NCI-H1694 (cell line): ENCODE data around the gene CCDC60.

Experiments
- DNase-seq: peaks from one replicate; lab custom pipeline; 2025; lab: John Stamatoyannopoulos, UW

The CCDC60 gene

DNA sequence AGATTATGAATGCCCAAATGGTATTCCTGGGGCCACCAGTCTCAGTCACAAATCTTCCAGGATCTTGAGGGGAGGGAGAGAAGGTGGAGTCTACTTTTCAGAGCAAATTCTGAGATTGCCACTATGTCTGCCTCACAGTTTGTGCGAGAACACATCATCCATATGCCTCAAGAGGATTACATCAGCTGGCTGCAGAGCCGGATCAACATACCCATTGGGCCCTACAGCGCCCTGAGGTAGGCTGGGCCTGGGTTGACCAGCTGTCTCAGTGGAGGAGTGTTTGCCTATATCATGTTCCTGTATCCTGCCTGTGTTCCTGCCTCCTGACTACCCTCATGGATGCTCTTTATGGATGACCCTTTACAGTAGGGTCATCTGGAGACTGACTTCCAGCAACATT, 205.9 kb downstream of the CCDC60 start:
- no peak for DNase-seq

DNA sequence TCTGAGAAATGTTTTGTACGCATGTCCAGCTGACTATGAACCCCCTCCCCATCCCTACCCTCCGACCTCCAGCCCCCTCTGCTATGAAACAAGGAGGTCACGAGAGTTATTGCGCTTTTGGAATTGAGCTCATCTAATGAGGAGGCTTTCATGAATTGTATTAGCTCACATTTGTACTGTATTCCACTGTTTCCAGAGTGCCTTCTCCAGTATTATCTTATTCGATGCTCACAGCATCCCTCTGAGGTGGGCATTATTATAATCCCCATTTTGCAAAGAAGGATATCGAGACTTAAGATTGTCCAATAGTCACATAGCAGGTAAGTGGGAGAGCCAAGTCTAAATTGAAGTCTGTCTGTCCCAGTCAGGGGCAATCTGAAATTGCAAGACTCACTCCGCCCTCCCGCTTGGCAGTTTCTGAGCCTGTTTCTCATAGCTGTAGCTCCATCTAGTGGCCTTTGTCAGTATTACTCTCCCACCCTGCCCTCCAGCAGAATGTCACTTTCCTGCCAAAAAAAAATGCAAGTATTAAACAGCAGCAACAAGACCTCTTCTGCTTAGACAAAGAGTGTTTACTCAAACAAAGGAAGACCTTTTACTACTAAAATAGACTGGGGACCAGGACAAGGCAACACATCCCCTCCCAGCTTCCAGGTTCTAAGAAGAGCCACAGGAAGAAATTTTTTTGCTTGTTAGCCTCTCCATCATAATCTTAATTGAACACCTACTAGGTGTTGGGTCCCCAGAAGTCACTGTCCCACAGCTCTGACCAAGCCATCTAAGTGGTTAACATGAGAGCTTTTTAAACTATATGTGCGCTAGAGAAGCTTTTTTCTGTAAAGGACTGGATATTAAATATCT, 210.5 kb downstream of the CCDC60 start:
- DNase-seq = peak; percentile 74

DNA sequence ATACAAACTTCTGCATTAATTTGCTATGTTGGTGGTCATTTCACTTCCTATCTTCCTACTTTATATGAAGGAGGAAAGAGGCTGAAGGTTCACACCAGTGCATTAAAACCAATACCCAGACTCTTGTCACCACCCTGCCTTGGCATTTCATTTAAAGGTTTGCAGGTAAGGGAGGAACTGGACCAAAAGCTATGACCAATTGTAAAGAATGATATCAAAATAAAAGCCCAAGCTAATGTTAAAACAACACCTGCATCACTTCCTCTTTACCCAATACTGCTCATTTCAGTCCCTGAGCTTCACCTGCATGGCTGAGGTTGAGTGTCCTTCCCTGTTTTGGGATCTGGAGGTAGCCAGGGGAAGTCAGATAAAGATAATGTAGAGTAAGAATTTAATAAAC, 211.8 kb downstream of the CCDC60 start:
- no peak for DNase-seq

DNA sequence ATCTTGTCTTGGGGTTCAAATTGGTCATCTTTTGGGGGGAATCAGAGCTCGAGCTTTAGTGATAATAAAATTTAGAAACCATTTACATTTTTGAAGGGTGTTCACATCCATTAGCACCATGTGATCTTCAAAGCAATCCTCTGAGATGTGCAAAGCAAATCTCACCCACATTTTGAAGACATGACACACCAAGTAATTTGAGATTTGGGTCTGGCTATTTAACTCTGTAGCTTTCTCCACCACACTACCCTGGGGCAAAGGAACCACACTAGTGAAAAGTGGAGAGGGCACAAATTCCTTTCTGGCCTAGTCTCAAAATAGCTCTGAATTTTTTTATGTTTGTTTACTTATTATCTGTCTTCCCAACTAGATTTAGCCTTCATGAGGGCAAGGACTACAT, 212.5 kb downstream of the CCDC60 start:
- DNase-seq = no peak

DNA sequence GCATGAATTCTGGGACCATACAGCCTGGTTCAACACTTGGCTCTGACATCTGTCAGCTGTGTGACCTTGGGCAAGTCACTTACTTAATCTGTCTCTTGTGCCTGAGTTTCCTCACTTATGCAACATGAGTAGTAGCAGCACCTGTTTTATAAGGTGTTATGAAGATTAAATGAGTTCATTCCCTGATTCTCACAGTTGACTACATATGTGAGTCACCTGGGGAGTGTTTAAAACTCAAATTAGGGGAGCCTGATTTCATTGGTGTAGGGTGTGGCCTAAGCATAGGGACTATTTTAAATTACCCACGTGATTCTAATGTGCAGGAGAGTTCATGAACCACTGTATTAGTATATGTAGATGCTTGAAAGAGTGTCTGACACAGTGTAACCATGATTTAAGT, 222.3 kb downstream of the CCDC60 start:
- no peak for DNase-seq

DNA sequence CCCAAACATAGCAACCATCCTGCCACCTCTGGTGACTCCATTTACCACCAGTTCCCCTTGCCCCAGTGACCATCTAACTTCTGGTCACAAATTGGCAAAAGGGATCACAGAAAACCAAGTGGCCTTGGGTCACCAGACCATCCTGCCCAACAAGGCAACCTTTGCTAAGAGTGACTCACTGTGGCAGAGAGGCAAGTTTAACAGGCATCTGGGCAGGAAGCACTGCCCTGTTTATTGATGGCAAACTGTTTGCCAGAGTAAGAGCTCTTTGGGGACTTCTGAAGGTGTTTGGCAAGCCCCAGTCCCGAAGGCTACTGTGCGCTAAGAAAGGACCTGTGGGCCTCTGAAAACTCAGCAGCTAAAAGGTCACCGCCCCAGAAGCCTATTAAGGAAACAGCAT, 230.9 kb downstream of the CCDC60 start:
- no peak for DNase-seq

DNA sequence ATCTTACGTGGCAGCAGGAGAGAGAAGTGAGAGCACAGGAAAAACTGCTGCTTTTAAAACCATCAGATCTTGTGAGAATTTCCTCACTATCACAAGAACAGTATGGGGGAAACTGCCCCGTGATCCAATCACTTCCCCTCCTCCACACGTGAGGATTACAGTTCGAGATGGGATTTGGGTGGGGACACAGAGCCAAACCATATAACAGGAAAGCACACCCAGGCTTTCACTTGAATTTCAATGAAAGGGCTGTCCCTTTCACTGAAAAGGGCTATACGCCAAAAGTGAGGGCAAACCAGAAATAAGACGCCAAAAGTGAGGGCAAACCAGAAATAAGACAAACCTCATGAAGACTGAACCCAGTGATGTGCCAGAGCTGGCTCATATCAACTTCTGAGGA, 236.2 kb downstream of the CCDC60 start:
- DNase-seq = no peak

DNA sequence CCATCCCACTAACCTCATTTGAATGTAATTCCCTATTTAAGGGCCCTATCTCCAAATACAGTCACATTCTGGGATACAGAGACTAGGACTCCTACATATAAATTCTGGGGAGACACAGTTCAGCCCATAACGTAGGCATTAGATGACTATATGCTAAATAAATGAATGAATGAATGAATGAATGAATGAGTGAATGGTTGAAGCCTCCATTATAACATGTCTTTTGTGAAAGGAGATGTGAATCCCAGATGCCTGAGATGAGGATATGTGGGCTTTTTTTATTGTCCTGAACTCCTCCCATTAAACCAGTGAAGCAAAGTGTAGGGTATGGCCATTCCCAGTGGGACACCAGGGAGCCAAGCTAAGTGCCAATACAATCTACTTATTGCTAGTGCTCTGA, 238.6 kb downstream of the CCDC60 start:
- no peak for DNase-seq

DNA sequence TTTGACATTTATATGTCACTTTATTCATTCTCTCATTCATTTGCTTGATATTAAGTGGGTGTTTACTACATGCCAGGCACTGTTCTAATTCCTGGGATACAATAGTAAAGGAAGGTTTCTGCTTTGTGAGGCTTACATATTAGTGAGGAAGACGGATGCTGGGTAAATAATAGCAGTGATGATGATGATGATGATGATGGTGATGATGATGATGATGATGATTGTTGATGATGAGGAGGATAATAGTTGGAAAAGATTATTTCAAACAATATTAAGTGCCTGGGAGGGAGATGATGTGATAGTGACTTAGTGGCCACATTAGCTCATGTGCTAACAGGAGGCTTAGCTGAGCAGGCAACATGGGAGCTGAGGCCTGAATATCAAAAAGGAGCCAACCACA, 239.7 kb downstream of the CCDC60 start:
- DNase-seq = no peak

DNA sequence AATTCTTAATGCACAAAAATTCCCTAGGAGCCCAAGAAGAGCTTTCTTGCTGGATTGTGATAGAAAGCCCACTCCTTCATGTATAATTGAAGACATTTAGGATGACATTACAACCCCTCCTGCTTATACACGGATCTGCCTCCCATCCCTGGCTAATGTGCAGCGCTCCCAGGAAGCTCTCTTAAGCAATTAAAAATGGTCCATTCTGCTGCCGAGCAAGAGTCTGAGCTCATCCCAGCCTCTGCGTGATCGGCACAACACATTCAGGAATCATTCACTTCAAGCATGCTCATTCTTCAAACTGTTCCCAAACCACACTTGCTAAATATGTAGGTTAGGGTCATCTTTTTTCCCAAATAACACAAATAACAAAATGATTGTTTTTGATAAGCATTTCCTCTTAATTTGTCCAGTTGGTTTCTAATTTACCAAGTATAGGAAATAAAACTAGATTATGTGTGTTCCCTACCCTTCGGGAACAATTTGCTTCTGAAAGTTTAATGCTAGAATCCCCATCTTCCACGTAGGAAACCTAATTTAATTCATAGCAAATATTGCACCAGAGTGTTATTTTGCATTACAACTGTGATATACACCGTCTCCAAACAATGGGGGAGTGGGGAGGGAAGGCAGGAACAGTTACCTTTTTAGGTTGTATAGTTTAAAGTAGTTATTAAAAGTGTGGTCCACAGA, 241.7 kb downstream of the CCDC60 start:
- DNase-seq = no peak

DNA sequence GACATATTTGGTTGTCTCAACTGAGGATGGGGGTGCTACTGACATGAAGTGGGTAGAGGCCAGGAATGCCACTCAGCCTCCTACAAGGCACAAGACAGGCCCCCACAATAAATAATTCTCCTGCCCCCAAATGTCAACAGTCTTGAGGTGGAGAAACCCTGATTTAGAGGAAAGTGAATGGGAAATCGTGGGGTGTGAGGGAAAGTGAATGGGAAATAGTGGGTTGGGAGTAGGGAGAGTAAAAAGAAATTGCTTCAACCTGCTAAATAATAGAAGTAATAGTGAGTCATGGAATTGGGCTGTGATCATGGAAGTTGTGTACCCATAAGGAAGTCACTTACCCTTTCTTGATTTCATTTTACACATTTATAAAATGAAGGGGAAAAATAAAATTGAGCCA, 242.4 kb downstream of the CCDC60 start:
- DNase-seq = no peak

DNA sequence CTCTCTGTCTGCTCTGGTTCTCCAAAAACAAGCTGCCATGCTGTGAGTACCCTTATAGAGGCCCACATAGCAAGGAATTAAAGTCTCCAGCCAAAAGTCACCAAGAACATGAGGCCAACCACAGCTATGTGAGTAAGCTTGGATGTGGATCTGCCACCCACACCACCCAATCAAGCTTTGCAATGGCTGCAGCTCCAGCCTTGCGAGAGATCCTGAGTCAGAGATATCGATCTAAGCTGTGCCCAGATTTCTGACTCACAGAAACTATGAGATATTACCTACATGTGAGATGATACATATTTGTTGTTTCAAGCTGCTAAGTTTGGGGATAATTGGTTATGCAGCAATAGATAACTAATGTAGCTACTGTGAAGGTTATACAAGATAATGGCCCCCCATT, 243.6 kb downstream of the CCDC60 start:
- no peak for DNase-seq

DNA sequence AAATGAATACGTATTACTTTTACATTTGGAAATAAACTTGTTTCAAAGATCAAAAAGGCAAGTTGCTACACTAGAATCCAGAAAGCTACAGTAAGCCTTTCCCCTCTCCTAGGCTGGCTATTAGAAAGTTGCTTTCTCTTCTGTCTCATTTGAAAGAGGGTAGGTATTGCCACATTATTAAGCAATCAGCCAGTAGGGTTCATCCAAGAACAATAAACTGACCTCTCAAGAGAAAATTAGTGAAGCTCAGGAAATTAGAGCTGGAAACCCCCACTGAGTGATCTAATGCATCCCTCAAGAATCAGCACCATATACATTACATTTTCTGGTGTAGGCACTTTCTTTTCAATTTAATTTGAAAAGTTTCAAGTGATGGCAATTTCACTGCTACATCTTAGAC, 254.6 kb downstream of the CCDC60 start:
- DNase-seq = no peak

DNA sequence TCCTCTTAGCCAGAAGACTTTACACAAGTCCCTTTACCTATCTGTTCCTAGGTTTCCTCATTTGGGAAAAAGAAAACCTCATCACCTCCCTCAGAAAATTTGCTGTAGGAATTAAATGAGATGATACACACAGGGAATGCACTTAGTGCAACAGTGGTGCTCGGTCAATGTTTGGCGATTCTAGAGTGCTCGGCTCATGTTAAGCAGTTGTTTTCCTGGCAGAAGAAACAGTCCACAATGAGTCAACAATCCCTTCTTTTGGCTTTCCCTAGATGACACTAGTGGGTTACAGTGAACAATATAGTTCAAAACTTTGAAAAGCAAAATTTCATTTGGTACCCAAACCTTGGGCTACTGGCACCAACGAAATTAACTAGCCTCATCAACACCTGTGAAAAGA, 255.1 kb downstream of the CCDC60 start:
- DNase-seq = no peak
